Kidney capillary endothelial cell (primary cell): ENCODE data around the gene COPS3.
A peak's percentile ranks its signal among the peaks of the same experiment; 100 is the strongest.

Source experiments
- DNase-seq: peaks from one replicate; pipeline ENCODE4 v3.0.0-alpha.2; 2018; ENCODE audit warnings: low spot score

The COPS3 gene

GRCh38 chr17:17280613-17281549 is at the start of gene COPS3:
Gene COPS3 (minus strand): TSS chr17:17281246. CDS start chr17:17281186, 60 bp downstream.
- peak; percentile 94 for DNase-seq

GRCh38 chr17:17328251-17328650 is 47.2 kb upstream of the COPS3 start:
- no peak for DNase-seq

GRCh38 chr17:17326275-17326875 is 45.3 kb upstream of the COPS3 start:
- no peak for DNase-seq

GRCh38 chr17:17325816-17326215 is 44.8 kb upstream of the COPS3 start:
- no peak for DNase-seq

- DNase-seq = no peak
Observed at GRCh38 chr17:17325228-17325627, 44.2 kb upstream of the COPS3 start.

GRCh38 chr17:17324616-17325015 is 43.6 kb upstream of the COPS3 start:
- DNase-seq = no peak

- no peak for DNase-seq
Observed at GRCh38 chr17:17322516-17323510, 41.8 kb upstream of the COPS3 start.

- DNase-seq = no peak
Observed at GRCh38 chr17:17321356-17322025, 40.4 kb upstream of the COPS3 start.

- DNase-seq = no peak
Observed at GRCh38 chr17:17320911-17321220, 39.8 kb upstream of the COPS3 start.

- no peak for DNase-seq
Observed at GRCh38 chr17:17320188-17320910, 39.3 kb upstream of the COPS3 start.

- DNase-seq = no peak
Observed at GRCh38 chr17:17315142-17315821, 34.2 kb upstream of the COPS3 start.

GRCh38 chr17:17314501-17315071 is 33.5 kb upstream of the COPS3 start:
- no peak for DNase-seq

- no peak for DNase-seq
Observed at GRCh38 chr17:17313350-17313991, 32.4 kb upstream of the COPS3 start.

GRCh38 chr17:17309356-17309755 is 28.3 kb upstream of the COPS3 start:
- no peak for DNase-seq

- no peak for DNase-seq
Observed at GRCh38 chr17:17305281-17305801, 24.3 kb upstream of the COPS3 start.

- DNase-seq = no peak
Observed at GRCh38 chr17:17304521-17304985, 23.5 kb upstream of the COPS3 start.

- no peak for DNase-seq
Observed at GRCh38 chr17:17303847-17304490, 22.9 kb upstream of the COPS3 start.

- peak; percentile 38 for DNase-seq
Observed at GRCh38 chr17:17303010-17303846, 22.2 kb upstream of the COPS3 start, which contains the start of gene NT5M. Gene NT5M (plus strand): TSS chr17:17303373. CDS start chr17:17303551, 178 bp downstream.
